ENCODE results near the gene MAPK10. TPM values are rescaled to one million over a fixed set of nuclear protein-coding genes. Genes with fewer than 3 reads are reported as not detected.

MAPK10 gene
- total RNA-seq, 1 donor from 2014 or later = 2.0 TPM

DNA sequence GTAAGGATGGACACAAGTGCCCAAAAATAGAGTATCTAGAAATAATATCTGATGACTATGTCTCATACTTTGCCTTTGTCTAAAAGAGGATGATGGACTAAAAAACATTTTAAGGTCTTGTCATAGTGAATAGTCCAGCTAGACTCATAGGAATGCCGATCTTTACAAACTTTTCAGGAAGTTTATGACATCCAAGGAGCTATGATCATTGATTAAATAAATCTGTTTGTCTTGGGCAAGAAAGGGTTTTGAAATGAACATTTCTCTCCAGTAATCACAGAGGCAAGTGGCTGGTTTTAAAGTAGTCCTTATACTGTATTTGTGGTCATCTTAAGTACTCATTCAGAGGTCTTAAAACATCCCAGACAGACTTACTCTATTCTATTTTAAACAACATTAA, 109.8 kb downstream of the MAPK10 start:
- Mint-ChIP-seq H3K9me3 (ENCODE audit: unreplicated experiment) (no peaks in the 10 kb centered on the region), H3K27ac (ENCODE audit: unreplicated experiment) (no peak overlapping the region), H3K27me3 (ENCODE audit: unreplicated experiment) (no peaks in the 10 kb centered on the region), H3K4me1 (ENCODE audit: unreplicated experiment) (no peaks in the 10 kb centered on the region), H3K36me3 (ENCODE audit: low read depth, unreplicated experiment) (no peaks in the 10 kb centered on the region), H3K4me3 (ENCODE audit: unreplicated experiment) (no peak overlapping the region)
- TF ChIP-seq, protein P1, sequence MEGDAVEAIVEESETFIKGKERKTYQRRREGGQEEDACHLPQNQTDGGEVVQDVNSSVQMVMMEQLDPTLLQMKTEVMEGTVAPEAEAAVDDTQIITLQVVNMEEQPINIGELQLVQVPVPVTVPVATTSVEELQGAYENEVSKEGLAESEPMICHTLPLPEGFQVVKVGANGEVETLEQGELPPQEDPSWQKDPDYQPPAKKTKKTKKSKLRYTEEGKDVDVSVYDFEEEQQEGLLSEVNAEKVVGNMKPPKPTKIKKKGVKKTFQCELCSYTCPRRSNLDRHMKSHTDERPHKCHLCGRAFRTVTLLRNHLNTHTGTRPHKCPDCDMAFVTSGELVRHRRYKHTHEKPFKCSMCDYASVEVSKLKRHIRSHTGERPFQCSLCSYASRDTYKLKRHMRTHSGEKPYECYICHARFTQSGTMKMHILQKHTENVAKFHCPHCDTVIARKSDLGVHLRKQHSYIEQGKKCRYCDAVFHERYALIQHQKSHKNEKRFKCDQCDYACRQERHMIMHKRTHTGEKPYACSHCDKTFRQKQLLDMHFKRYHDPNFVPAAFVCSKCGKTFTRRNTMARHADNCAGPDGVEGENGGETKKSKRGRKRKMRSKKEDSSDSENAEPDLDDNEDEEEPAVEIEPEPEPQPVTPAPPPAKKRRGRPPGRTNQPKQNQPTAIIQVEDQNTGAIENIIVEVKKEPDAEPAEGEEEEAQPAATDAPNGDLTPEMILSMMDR (IDR thresholded peaks at IDR 0.05; ENCODE audit: unreplicated experiment) = no peak
- DNase-seq (ENCODE audit: low spot score) = no peak

DNA sequence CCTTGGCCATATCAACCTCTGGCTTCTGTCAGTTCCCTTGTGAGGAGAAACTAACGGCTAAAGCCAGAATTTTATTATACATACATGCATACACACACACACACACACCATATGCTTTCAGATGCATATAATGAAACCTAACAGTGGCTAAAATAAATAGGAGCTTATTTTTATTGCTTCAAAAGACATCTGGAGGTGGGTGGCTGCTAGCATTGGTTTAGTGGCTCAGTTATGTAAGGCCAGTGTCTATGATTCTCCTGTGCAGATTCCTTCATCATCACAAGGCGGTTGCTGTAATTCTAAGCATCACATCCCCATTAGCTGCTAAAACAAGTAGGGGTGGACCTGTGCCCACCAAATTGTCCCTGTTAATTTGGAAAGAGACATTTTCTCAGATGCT, 110.8 kb downstream of the MAPK10 start:
- Mint-ChIP-seq H3K36me3 (ENCODE audit: low read depth, unreplicated experiment) (no peaks in the 10 kb centered on the region), H3K4me3 (ENCODE audit: unreplicated experiment) (no peak overlapping the region), H3K27ac (ENCODE audit: unreplicated experiment) (no peak overlapping the region), H3K9me3 (ENCODE audit: unreplicated experiment) (no peaks in the 10 kb centered on the region), H3K27me3 (ENCODE audit: unreplicated experiment) (no peaks in the 10 kb centered on the region), H3K4me1 (ENCODE audit: unreplicated experiment) (no peaks in the 10 kb centered on the region)
- no peak for DNase-seq (ENCODE audit: low spot score)
- TF ChIP-seq, protein P1 (IDR thresholded peaks at IDR 0.05; ENCODE audit: unreplicated experiment) = no peak

DNA sequence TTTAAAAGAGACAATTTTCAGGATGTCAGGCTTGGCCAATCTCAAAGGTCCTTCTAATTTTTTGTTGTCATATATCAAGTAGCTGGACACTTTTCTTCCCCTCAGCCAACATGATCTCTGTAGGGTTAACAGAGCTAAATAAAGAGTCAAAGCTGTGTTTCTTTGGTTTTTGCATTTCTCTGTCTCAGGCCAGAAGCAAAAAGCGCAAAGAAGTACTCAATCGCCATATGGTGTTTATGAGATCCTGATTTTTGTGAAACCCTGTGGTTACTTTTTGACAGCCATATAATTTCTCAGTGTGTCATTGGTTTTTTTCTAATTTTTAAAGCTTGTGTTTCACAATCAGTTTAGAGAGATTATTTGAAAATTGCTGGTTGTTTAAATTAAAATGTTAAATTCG, 111.9 kb downstream of the MAPK10 start:
- TF ChIP-seq, protein P1 (IDR thresholded peaks at IDR 0.05; ENCODE audit: unreplicated experiment) = no peak
- no peaks in the 10 kb centered on the region for H3K4me1 Mint-ChIP-seq (ENCODE audit: unreplicated experiment)
- no peak overlapping the region for H3K4me3 Mint-ChIP-seq (ENCODE audit: unreplicated experiment)
- no peaks in the 10 kb centered on the region for H3K9me3 Mint-ChIP-seq (ENCODE audit: unreplicated experiment)
- H3K27me3 Mint-ChIP-seq (ENCODE audit: unreplicated experiment) = peaks cover under 1% of the 10 kb centered on the region
- DNase-seq (ENCODE audit: low spot score) = no peak
- no peak overlapping the region for H3K27ac Mint-ChIP-seq (ENCODE audit: unreplicated experiment)
- no peaks in the 10 kb centered on the region for H3K36me3 Mint-ChIP-seq (ENCODE audit: low read depth, unreplicated experiment)

DNA sequence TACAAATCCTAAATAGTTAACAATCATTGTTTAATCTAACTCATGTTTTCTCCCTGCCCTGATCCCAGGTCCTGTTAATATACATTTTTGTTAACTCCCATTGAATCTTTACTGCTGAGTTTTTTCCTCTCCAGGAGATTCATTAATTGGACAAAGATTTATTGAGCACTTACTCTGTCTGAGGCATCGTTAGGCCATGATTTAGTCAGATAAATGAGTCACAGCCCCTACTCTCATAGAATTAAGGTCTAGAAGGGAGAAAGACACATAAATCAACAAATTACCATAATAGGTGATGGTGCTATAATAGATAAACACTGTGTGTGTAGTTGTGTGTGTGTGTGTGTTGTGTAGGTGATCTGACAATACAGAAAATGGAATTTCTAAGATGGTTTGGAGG, 112.5 kb downstream of the MAPK10 start:
- no peaks in the 10 kb centered on the region for H3K36me3 Mint-ChIP-seq (ENCODE audit: low read depth, unreplicated experiment)
- no peak overlapping the region for H3K27ac Mint-ChIP-seq (ENCODE audit: unreplicated experiment)
- H3K4me3 Mint-ChIP-seq (ENCODE audit: unreplicated experiment) = no peak overlapping the region
- H3K4me1 Mint-ChIP-seq (ENCODE audit: unreplicated experiment) = no peaks in the 10 kb centered on the region
- TF ChIP-seq, protein P1 (IDR thresholded peaks at IDR 0.05; ENCODE audit: unreplicated experiment) = no peak
- H3K27me3 Mint-ChIP-seq (ENCODE audit: unreplicated experiment) = peaks cover 1% of the 10 kb centered on the region
- no peak for DNase-seq (ENCODE audit: low spot score)
- no peaks in the 10 kb centered on the region for H3K9me3 Mint-ChIP-seq (ENCODE audit: unreplicated experiment)

DNA sequence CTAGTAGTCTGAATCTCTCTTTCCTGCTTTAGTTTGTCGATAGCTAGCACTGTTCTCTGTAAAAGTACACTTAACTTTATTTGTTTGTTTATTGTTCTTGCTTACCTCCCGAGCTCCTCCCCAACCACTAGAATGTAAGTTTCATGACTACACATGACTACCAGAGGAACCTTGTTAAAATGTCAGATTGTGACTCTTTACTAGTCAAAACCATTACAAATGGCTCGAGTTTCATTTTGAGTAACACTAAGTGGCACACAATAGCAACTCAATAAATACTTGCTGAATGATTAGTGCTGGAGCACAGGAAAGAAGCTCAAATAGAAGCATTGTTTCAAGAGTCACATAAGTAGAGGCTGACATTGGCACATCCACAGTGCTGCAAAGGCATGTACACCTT, 116.1 kb downstream of the MAPK10 start:
- no peaks in the 10 kb centered on the region for H3K9me3 Mint-ChIP-seq (ENCODE audit: unreplicated experiment)
- H3K4me3 Mint-ChIP-seq (ENCODE audit: unreplicated experiment) = no peak overlapping the region
- H3K27ac Mint-ChIP-seq (ENCODE audit: unreplicated experiment) = no peak overlapping the region
- DNase-seq (ENCODE audit: low spot score) = no peak
- TF ChIP-seq, protein P1 (IDR thresholded peaks at IDR 0.05; ENCODE audit: unreplicated experiment) = no peak
- H3K36me3 Mint-ChIP-seq (ENCODE audit: low read depth, unreplicated experiment) = no peaks in the 10 kb centered on the region
- no peaks in the 10 kb centered on the region for H3K4me1 Mint-ChIP-seq (ENCODE audit: unreplicated experiment)
- H3K27me3 Mint-ChIP-seq (ENCODE audit: unreplicated experiment) = peaks cover 1% of the 10 kb centered on the region
